NCI-H1105 (cell line): ENCODE data around the gene KCNJ6.
"Not testable (repeated sequence)": the region's sequence is repeated elsewhere in the genome, so short reads cannot be mapped to it uniquely, and the experiment has no call there.

Source experiments
- DNase-seq: peaks from one replicate; lab custom pipeline; 2025; lab: John Stamatoyannopoulos, UW

The KCNJ6 gene

GRCh38 chr21:37643862-37644261 lies 272.4 kb downstream of the KCNJ6 start:
- DNase-seq = not testable (repeated sequence)

- DNase-seq = no peak
These were observed 273.8 kb downstream of the KCNJ6 start for GRCh38 chr21:37642493-37642892.

- no peak for DNase-seq
These were observed 276.5 kb downstream of the KCNJ6 start for GRCh38 chr21:37639756-37640155.

- DNase-seq = no peak
These were observed 280.0 kb downstream of the KCNJ6 start for GRCh38 chr21:37636152-37636860.

- no peak for DNase-seq
These were observed 284.7 kb downstream of the KCNJ6 start for GRCh38 chr21:37631319-37632117.

- no peak for DNase-seq
These were observed 285.4 kb downstream of the KCNJ6 start for GRCh38 chr21:37630872-37631271.

GRCh38 chr21:37628362-37628761 lies 287.9 kb downstream of the KCNJ6 start:
- no peak for DNase-seq

GRCh38 chr21:37627561-37627960 lies 288.7 kb downstream of the KCNJ6 start:
- no peak for DNase-seq

GRCh38 chr21:37627074-37627473 lies 289.2 kb downstream of the KCNJ6 start:
- no peak for DNase-seq

GRCh38 chr21:37626320-37626719 lies 289.9 kb downstream of the KCNJ6 start:
- no peak for DNase-seq

GRCh38 chr21:37623689-37624088 lies 292.6 kb downstream of the KCNJ6 start:
- DNase-seq = no peak

- DNase-seq = no peak
These were observed 293.1 kb downstream of the KCNJ6 start for GRCh38 chr21:37623183-37623582.

GRCh38 chr21:37622755-37623154 lies 293.5 kb downstream of the KCNJ6 start:
- DNase-seq = no peak

- DNase-seq = no peak
These were observed 295.9 kb downstream of the KCNJ6 start for GRCh38 chr21:37620401-37620800.

GRCh38 chr21:37619464-37619974 lies 296.7 kb downstream of the KCNJ6 start:
- no peak for DNase-seq

GRCh38 chr21:37618081-37618480 lies 298.2 kb downstream of the KCNJ6 start:
- no peak for DNase-seq

GRCh38 chr21:37615962-37616361 lies 300.3 kb downstream of the KCNJ6 start:
- peak; percentile 31 for DNase-seq

- DNase-seq = no peak
These were observed 301.8 kb downstream of the KCNJ6 start for GRCh38 chr21:37614351-37614875.

GRCh38 chr21:37607081-37607480 lies 309.2 kb downstream of the KCNJ6 start:
- DNase-seq = no peak

- DNase-seq = no peak
These were observed 309.7 kb downstream of the KCNJ6 start for GRCh38 chr21:37606549-37606948.

GRCh38 chr21:37605006-37605405 lies 311.3 kb downstream of the KCNJ6 start:
- no peak for DNase-seq

GRCh38 chr21:37603129-37603528 lies 313.1 kb downstream of the KCNJ6 start:
- DNase-seq = no peak

- DNase-seq = no peak
These were observed 314.3 kb downstream of the KCNJ6 start for GRCh38 chr21:37601915-37602314.
